BE2C (cell line): ENCODE data around the gene FXN.
A peak's percentile ranks its signal among the peaks of the same experiment; 100 is the strongest.

Source experiments
- DNase-seq: peaks from one replicate; pipeline ENCODE4 v3.0.0-alpha.2; 2020
- H3K27me3 ChIP-seq: fragments of 250-450 bp; sonication (Bioruptor Pico); 2 replicates; pipeline ENCODE4 v1.5.1; 2020; ENCODE audit warnings: mild to moderate bottlenecking
- H3K36me3 ChIP-seq: fragments of 250-450 bp; sonication (Bioruptor Pico); 2 replicates; pipeline ENCODE4 v1.5.1; 2020; ENCODE audit warnings: mild to moderate bottlenecking
- H3K4me1 ChIP-seq: fragments of 250-450 bp; sonication (Bioruptor Pico); 2 replicates; pipeline ENCODE4 v1.5.1; 2020
- H3K4me3 ChIP-seq: 2 replicates; pipeline ENCODE4 v1.5.1; 2011; ENCODE audit warnings: low read depth, low read length
- H3K9me3 ChIP-seq: fragments of 250-450 bp; sonication (Bioruptor Pico); 2 replicates; pipeline ENCODE4 v1.5.1; 2020
- TF ChIP-seq, protein P1 (sequence below): IDR thresholded peaks from 2 replicates; pipeline ENCODE4 v1.5.1; 2012; ENCODE audit warnings: mild to moderate bottlenecking, low read depth, low read length

Gene FXN

DNA sequence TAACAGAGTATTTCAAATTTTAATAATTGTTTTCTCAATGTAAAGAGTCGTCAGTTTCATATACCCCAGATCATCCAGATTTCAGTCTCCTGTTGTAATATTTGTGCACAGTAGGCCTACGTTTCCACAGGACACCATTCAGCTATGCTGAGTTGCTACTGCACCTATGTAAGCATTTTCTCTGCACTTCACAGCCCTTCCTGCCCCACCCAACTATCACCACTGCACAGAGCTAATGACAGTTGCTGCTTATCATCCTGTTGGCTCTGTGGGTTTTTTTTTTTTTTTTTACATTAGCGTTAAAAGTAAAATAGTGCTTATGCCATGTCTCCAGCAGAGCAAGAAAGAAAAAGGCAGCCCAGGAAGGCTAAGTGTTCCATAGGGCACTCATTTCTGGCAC lies 15.7 kb upstream of the FXN start:
- H3K9me3 ChIP-seq: no peaks in the 10 kb centered on the region
- no peak for DNase-seq
- H3K27me3 ChIP-seq: peaks cover 8% of the 10 kb centered on the region
- H3K4me3 ChIP-seq: no peak overlapping the region
- H3K36me3 ChIP-seq: no peaks in the 10 kb centered on the region
- TF ChIP-seq, protein P1, sequence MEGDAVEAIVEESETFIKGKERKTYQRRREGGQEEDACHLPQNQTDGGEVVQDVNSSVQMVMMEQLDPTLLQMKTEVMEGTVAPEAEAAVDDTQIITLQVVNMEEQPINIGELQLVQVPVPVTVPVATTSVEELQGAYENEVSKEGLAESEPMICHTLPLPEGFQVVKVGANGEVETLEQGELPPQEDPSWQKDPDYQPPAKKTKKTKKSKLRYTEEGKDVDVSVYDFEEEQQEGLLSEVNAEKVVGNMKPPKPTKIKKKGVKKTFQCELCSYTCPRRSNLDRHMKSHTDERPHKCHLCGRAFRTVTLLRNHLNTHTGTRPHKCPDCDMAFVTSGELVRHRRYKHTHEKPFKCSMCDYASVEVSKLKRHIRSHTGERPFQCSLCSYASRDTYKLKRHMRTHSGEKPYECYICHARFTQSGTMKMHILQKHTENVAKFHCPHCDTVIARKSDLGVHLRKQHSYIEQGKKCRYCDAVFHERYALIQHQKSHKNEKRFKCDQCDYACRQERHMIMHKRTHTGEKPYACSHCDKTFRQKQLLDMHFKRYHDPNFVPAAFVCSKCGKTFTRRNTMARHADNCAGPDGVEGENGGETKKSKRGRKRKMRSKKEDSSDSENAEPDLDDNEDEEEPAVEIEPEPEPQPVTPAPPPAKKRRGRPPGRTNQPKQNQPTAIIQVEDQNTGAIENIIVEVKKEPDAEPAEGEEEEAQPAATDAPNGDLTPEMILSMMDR: no peak
- no peaks in the 10 kb centered on the region for H3K4me1 ChIP-seq

DNA sequence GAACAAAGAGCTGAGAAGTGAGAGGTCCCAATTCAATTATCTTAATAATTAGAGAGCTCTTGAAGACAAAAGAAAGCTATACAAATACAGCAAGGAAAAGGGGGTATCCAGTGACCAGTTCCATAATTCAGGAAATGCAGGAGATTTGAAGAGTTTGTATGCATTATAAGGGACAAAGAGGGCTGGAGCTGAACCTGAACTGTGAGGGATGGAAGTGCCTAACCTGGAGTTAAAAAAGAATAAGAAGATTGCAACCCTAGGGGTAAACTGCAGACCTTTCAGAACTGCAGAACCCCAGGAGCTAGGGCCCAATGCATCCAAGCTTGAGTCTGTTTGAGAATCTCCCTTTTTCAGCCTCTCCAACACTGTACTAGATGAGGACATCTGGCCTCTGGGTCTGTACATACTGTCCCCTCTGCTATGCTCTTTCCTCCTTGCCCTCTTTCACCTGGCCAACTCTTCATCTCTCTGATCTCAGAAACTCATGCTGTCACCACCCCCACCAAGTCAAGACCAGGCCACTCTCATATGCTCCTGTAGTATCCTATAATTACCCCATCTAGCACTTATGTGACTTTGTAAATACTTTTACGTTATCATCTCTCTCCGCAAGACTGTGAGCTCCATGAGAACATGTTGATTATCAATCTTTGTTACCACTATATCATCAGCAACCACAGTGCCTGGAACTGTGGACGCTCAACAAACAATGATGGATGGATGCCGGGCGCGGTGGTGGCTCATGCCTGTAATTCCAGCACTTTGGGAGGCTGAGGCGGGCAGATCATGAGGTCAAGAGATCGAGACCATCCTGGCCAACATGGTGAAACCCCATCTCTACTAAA lies 15.0 kb upstream of the FXN start:
- no peaks in the 10 kb centered on the region for H3K4me1 ChIP-seq
- TF ChIP-seq, protein P1: no peak
- no peak for DNase-seq
- no peak overlapping the region for H3K4me3 ChIP-seq
- no peaks in the 10 kb centered on the region for H3K36me3 ChIP-seq
- H3K9me3 ChIP-seq: no peaks in the 10 kb centered on the region
- H3K27me3 ChIP-seq: peaks cover 8% of the 10 kb centered on the region

DNA sequence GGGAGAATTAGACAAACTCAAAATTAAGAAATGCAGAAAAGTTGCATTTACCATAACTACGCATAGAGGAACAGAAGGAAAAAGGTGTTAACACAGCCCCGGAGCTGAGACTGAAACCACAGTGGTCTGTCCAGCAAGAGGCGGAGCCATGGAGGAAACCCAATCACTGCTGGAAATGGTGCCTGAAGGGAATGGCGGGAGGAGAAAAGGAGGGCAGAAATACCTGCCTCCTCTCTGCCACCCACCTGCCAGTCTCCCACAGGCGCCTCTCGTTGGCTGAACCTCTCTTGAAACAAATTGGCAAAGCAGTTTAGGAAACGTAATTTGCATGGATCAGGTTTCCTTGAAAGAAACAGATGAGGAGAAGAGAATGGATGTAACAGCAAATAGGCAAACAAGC lies 11.9 kb upstream of the FXN start:
- Histone ChIP-seq H3K27me3 (peaks cover 8% of the 10 kb centered on the region), H3K4me3 (peak overlapping the region; percentile 34), H3K4me1 (no peaks in the 10 kb centered on the region), H3K9me3 (no peaks in the 10 kb centered on the region), H3K36me3 (no peaks in the 10 kb centered on the region)
- DNase-seq: no peak
- TF ChIP-seq, protein P1: no peak

DNA sequence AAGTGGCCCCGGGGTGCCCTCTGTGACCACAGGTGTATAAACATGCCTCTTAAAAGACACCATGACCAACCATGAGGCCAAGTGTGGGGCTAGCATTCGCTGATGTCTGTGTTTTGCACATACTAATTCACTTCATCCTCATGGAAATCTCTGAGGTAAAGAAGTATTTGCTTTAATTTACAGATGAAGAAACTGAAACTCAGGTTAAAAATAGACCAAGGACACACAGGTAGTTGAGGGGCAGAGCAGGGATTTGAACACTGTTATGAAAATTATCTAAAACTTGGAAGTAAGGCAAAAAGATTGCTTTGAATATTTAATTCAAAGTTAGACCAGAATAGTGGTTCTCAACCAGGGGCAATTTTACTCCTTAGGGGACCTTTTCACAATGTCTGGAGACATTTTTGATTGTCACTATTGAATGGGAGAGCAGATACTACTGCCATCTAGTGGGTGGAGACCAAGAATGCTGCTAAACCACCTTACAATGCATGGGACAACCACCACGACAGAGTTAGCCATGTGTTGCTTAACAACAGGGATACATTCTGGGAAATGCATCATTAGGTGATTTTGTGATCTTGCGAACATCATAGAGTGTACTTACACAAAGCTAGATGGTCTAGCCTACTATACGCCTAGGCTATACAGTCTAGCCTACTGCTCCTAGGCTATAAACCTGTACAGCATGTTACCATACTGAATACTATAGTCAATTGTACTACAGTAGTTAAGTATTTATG lies 8.0 kb upstream of the FXN start:
- H3K4me1 ChIP-seq: no peaks in the 10 kb centered on the region
- H3K36me3 ChIP-seq: no peaks in the 10 kb centered on the region
- TF ChIP-seq, protein P1: peak; percentile 93
- no peak overlapping the region for H3K4me3 ChIP-seq
- peak; percentile 33 for DNase-seq
- peaks cover 3% of the 10 kb centered on the region; the same call in 1 of the 2 replicates for H3K9me3 ChIP-seq
- peaks cover 6% of the 10 kb centered on the region for H3K27me3 ChIP-seq

DNA sequence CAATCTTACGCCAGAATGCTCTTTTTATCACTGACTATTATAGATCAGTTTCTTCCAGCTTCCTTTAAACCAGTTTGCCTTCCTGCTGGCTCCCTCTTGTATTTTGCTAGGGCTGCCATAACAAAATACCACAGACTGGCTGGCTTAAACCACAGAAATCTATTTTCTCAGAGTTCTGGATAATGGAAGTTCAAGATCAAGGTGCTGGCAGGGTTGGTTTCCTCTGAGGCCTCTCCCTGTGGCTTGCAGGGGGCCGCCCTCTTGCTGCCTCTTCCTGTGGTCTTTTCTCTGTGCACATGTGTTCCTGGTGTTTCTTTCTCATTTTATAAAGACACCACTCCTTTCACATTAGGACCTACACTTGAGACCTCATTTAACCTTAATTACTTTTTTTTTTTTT lies 6.8 kb upstream of the FXN start:
- no peaks in the 10 kb centered on the region for H3K4me1 ChIP-seq
- TF ChIP-seq, protein P1: no peak
- H3K36me3 ChIP-seq: no peaks in the 10 kb centered on the region
- H3K27me3 ChIP-seq: peaks cover 3% of the 10 kb centered on the region; the same call in 1 of the 2 replicates
- peaks cover 3% of the 10 kb centered on the region; the same call in 1 of the 2 replicates for H3K9me3 ChIP-seq
- no peak for DNase-seq
- no peak overlapping the region for H3K4me3 ChIP-seq
